Measurements from ENCODE around the gene PALLD. TPM values are rescaled to one million over a fixed set of nuclear protein-coding genes. Genes with fewer than 3 reads are reported as not detected.
A peak's percentile ranks its signal among the peaks of the same experiment; 100 is the strongest.

The PALLD gene
- total and polyA plus RNA-seq, 7 donors = 40.7 to 1,991 (median 1,233) TPM

DNA sequence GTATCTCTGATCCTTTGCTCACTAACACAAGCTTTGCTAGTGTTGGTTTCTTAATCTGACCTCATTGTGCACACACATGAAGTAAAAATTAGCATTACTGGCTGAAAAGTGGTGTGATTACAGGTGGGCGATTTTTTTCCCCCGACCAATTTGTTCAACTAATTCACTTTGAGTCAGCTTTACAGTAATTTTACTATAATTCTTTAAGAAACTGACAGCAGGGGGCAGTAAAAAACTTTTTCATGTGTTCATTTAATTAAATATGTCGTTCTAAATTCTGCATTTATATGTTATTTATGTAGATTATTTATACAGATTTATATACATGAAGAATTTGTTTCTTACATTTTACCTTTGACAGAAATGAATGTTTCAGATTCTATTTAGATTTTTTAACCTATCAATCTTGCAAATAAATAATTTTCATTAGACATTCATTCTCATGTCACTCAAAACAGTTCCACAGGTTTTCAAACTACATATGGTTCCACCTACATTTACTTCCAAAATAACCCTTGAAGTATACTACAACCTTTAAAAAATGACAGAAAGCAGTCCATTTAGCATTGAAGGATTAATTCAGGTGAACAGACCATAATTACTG, 17.5 kb downstream of the PALLD start:
- no peaks in the 10 kb centered on the region for H3K36me3 ChIP-seq
- H3K4me3 ChIP-seq = no peak overlapping the region
- H3K4me1 ChIP-seq = no peaks in the 10 kb centered on the region
- no peaks in the 10 kb centered on the region for H3K27me3 ChIP-seq
- TF ChIP-seq EP300 (IDR thresholded peaks at IDR 0.05) (no peak), POLR2A (IDR thresholded peaks at IDR 0.05) (no peak), POLR2AphosphoS5 (IDR thresholded peaks at IDR 0.05) (no peak)
- TF ChIP-seq, protein P1, sequence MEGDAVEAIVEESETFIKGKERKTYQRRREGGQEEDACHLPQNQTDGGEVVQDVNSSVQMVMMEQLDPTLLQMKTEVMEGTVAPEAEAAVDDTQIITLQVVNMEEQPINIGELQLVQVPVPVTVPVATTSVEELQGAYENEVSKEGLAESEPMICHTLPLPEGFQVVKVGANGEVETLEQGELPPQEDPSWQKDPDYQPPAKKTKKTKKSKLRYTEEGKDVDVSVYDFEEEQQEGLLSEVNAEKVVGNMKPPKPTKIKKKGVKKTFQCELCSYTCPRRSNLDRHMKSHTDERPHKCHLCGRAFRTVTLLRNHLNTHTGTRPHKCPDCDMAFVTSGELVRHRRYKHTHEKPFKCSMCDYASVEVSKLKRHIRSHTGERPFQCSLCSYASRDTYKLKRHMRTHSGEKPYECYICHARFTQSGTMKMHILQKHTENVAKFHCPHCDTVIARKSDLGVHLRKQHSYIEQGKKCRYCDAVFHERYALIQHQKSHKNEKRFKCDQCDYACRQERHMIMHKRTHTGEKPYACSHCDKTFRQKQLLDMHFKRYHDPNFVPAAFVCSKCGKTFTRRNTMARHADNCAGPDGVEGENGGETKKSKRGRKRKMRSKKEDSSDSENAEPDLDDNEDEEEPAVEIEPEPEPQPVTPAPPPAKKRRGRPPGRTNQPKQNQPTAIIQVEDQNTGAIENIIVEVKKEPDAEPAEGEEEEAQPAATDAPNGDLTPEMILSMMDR (IDR thresholded peaks at IDR 0.05) = peak in 1 of 4 experiments; percentile 47
- intact Hi-C loops (cut with DNase I) = loop anchor here (10.0 kb wide), 1 partner anchor 410 kb away; no protein-coding TSS in a partner anchor
- H3K27ac ChIP-seq = no peak overlapping the region
- DNase-seq = no peak
- WGBS, 2 donors = 6 to 24% methylated on average over 3 of the region's 3 CpGs
- H3K9me3 ChIP-seq = no peaks in the 10 kb centered on the region

DNA sequence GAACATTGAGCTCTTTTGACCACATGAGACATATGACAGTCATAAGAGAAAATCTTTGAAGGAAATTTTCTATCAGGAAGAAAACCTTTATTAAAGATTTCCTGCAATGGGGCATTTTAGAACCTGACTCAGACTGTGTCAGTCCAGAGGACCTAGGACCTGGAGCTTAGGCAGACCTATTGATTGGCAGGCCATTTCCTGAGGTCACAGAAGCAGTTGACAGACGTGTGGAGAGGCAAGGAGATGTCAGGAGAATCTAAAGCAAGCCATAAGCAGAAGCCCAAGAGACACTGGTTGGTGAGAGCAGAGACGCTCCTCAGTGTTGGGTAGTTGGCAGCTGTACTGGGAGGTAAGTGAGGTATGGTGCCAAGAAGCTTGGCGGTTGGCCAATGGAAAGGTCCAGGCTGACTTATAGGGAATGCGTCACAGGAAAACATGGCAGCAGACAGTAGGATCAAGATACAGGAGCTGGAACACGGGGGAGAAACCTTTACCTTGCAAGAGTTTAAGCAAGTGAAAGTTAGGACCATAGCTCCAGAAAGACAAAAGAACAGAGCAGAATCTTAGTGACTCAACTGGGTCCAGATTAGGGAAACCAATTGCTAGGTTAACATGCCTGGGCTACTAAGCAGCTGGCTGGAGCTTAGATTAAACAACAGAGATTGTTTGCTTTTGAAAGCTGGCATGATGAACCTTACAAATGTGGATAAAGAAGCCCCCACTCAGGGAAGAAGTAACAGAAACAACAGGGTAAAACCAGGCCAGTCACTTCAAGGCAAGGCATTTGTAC, 18.6 kb downstream of the PALLD start:
- Histone ChIP-seq H3K27me3 (no peaks in the 10 kb centered on the region), H3K4me3 (no peak overlapping the region), H3K9me3 (no peaks in the 10 kb centered on the region), H3K27ac (no peak overlapping the region), H3K36me3 (no peaks in the 10 kb centered on the region), H3K4me1 (no peaks in the 10 kb centered on the region)
- DNase-seq = peak; percentile 68
- TF ChIP-seq, protein P1 (IDR thresholded peaks at IDR 0.05) = no peak
- TF ChIP-seq POLR2A (IDR thresholded peaks at IDR 0.05) = no peak
- no peak for TF ChIP-seq EP300 (IDR thresholded peaks at IDR 0.05)
- TF ChIP-seq POLR2AphosphoS5 (IDR thresholded peaks at IDR 0.05) = no peak
- WGBS, 2 donors = 86 to 90% methylated on average over 5 of the region's 5 CpGs
- intact Hi-C loops (cut with DNase I) = loop anchor here (10.0 kb wide), 1 partner anchor 409 kb away; no protein-coding TSS in a partner anchor

DNA sequence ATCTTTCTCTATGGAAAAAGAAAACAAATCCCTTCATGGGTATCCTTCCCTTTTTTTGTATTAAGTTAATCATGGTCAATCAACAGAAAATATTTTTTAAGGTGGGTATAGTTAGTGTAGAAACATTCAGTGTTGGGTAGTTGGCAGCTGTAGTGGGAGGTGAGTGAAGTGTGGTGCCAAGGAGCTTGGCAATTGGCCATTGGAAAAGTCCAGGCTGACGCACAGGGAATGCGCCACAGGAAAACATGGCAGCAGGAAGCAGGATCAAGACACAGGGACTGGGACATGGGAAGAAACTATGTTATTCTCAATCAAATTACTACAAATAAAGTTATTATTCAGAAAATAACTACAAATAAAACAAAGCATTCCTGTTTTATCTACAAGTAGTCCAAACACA, 20.0 kb downstream of the PALLD start:
- Histone ChIP-seq H3K27me3 (no peaks in the 10 kb centered on the region), H3K4me3 (no peak overlapping the region), H3K27ac (no peak overlapping the region), H3K36me3 (no peaks in the 10 kb centered on the region), H3K9me3 (no peaks in the 10 kb centered on the region), H3K4me1 (peaks cover 0 to 1% (median 0%) of the 10 kb centered on the region in 4 donors)
- intact Hi-C loops (cut with DNase I) = loop anchor here (10.0 kb wide), 1 partner anchor 408 kb away; no protein-coding TSS in a partner anchor
- DNase-seq = no peak
- WGBS, 2 donors = 81 to 93% methylated on average over 2 of the region's 2 CpGs
- TF ChIP-seq POLR2AphosphoS5 (IDR thresholded peaks at IDR 0.05) (no peak), EP300 (IDR thresholded peaks at IDR 0.05) (no peak), POLR2A (IDR thresholded peaks at IDR 0.05) (no peak)
- TF ChIP-seq, protein P1 (IDR thresholded peaks at IDR 0.05) = no peak

DNA sequence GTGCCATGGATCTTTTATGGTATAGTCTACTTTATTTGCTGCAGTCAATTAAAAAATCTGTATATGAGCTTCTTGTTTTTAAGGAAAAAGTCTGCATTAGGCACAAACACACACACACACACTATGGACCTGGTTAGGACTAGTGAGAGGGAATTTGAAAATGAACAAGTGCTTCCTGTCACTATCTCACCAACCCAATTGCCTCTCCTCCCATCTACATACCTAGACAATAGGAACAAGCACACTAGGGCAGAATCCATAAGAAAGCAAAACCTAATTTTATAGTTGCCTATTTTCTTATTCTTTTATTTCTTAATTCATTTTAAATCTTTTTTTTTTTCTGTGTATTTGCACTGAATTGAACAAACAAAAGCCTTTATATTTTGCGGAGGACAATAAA, 22.7 kb downstream of the PALLD start:
- Histone ChIP-seq H3K4me3 (no peak overlapping the region), H3K27ac (no peak overlapping the region), H3K36me3 (no peaks in the 10 kb centered on the region), H3K4me1 (peaks cover 0 to 3% (median 0%) of the 10 kb centered on the region in 4 donors), H3K9me3 (no peaks in the 10 kb centered on the region), H3K27me3 (no peaks in the 10 kb centered on the region)
- no peak for TF ChIP-seq POLR2AphosphoS5 (IDR thresholded peaks at IDR 0.05)
- no peak for TF ChIP-seq EP300 (IDR thresholded peaks at IDR 0.05)
- TF ChIP-seq, protein P1 (IDR thresholded peaks at IDR 0.05) = no peak
- no peak for TF ChIP-seq POLR2A (IDR thresholded peaks at IDR 0.05)
- no peak for DNase-seq
- intact Hi-C loops (cut with DNase I) = loop anchor here (10.0 kb wide), 1 partner anchor 405 kb away; no protein-coding TSS in a partner anchor
- 95 to 98% methylated on average over 1 of the region's 1 CpG for WGBS, 2 donors

All from sigmoid colon (tissue), 7 donors.